Measurements from ENCODE around the gene SV2C. TPM values are rescaled to one million over a fixed set of nuclear protein-coding genes. Genes with fewer than 3 reads are reported as not detected.

The SV2C gene
- total and polyA plus RNA-seq, 2 of the 13 experiments (the other 11 are each of a cell fraction or from before 2014, with no cell fraction given) = not detected

DNA sequence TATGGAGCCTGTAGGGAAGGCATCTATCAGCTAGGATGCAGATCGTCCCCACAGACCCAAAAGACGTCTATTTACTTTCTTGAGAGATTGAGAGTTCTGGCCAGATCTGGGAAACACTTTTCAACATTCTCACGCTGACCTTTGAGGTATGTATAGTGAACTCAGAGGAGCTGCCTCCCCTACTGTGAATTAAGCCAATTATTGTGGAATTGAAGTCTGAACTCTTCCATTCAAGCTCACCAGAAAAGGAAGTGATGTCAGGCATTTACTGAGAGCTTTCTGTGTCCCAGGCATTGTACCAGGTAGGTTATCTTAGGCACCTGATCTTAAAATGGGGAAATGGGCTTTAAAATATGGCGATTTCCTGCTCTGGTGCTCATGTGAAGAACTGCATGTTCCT is 136.5 kb downstream of the SV2C start (continued):
- TF ChIP-seq ZNF205 (CRISPR knock-in tag; IDR thresholded peaks at IDR 0.05) (no peak), ZNF383 (CRISPR knock-in tag; IDR thresholded peaks at IDR 0.05; ENCODE audit: borderline replicate concordance) (no peak)

DNA sequence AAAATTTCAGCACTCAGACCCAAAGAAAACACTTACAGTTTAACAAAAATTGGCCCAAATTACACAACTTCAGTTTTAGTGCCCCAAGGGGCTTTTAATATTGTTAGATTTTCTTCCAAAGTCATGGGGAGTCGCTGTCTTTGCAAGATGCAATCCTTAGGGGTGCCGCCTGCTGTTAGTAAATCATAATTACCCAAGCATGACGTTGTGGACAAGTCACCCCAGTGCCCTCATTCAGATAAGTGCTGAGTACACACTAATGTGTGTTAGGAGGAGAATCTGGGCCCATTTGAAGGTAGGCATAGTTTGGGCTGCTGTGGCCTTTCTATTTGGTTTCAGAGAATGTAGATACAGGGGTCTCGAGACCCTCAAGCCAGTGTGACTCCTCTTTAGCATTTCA is 138.1 kb downstream of the SV2C start:
- Histone ChIP-seq H3K4me3 (replicated peaks in 1 of 3; ENCODE audit: insufficient read depth in 1 of 3, low read depth in 2 of 3, low read length in 3 of 3) (no peak overlapping the region), H3K9me3 (ENCODE audit: low read length) (no peaks in the 10 kb centered on the region), H2AFZ (ENCODE audit: low read length) (no peak overlapping the region), H3K79me2 (ENCODE audit: insufficient read depth, low read length) (no peaks in the 10 kb centered on the region), H3K9ac (ENCODE audit: insufficient read depth, low read depth, low read length) (no peak overlapping the region), H3K27ac (ENCODE audit: extremely low read length, insufficient read depth, low read length) (no peak overlapping the region), H3K4me1 (ENCODE audit: insufficient read depth, low read length) (no peaks in the 10 kb centered on the region), H3K27me3 (ENCODE audit: control insufficient read depth in 1 of 2, insufficient read depth in 2 of 2, low read length in 2 of 2) (0 out of 5 replicates have a peak, but pooled peaks cover 0 to 3% of the 10 kb centered on the region in 2 experiments), H3K4me2 (ENCODE audit: low read depth, low read length) (no peak overlapping the region), H3K36me3 (replicated peaks in 1 of 2; ENCODE audit: control insufficient read depth in 1 of 2, insufficient read depth in 2 of 2, low read length in 2 of 2) (no peaks in the 10 kb centered on the region), H4K20me1 (ENCODE audit: insufficient read depth, low read length) (no peaks in the 10 kb centered on the region)
- ATAC-seq (no peak), DNase-seq (ENCODE audit: low spot score) (no peak), FAIRE-seq (no peak)
- 5% methylated on average over 3 of the region's 4 CpGs for WGBS (ENCODE audit: low lambda C conversion rate)
- POLR2A ChIA-PET = no interaction called here
- no TSS peak for BruUV-seq (replicated peaks)
- intact Hi-C loops (cut with micrococcal nuclease; ENCODE audit: unreplicated experiment) (no loop called here), in situ Hi-C loops (cut with HindIII; ENCODE audit: extremely low pct_ligation_motif_present, low pct_unique_long_range_greater_than_20kb) (no loop called here)
- CTCF ChIA-PET (ENCODE audit: low intra/inter-chr PET ratio, low total read pairs) = no interaction called here
- TF ChIP-seq SATB2 (CRISPR knock-in tag; IDR thresholded peaks at IDR 0.05) = no peak
- TF ChIP-seq, protein P1, sequence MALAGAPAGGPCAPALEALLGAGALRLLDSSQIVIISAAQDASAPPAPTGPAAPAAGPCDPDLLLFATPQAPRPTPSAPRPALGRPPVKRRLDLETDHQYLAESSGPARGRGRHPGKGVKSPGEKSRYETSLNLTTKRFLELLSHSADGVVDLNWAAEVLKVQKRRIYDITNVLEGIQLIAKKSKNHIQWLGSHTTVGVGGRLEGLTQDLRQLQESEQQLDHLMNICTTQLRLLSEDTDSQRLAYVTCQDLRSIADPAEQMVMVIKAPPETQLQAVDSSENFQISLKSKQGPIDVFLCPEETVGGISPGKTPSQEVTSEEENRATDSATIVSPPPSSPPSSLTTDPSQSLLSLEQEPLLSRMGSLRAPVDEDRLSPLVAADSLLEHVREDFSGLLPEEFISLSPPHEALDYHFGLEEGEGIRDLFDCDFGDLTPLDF (CRISPR knock-in tag; IDR thresholded peaks at IDR 0.05) = no peak
- TF ChIP-seq MAFK (conservative IDR thresholded peaks at IDR 0.05 in 1 of 2, IDR thresholded peaks at IDR 0.05 in 1 of 2; ENCODE audit: low read length in 2 of 2) = 0 out of 4 replicates have a peak, but pooled peaks have one; percentile 20 to 21

DNA sequence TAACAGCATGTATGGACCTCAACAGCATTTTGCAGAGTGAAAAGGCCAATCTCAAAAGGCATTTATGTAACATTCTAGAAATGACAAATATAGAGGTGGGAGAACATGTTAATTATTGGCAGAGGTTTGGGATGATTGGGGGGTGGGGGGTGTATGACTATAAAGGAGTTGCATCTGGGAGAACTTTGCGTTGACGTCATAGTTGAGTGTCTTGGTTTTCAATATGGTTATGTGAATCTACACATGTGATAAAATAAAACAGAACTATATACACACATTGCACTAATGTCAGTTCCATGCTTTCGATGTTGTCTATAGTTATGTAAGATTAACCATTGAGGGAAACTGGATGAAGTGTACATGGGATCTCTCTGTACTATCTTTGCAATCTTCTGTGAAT is 139.1 kb downstream of the SV2C start:
- intact Hi-C loops (cut with micrococcal nuclease; ENCODE audit: unreplicated experiment) = no loop called here
- no peak overlapping the region for H3K9ac ChIP-seq (ENCODE audit: insufficient read depth, low read depth, low read length)
- H3K4me2 ChIP-seq (ENCODE audit: low read depth, low read length) = no peak overlapping the region
- ChIA-PET POLR2A (no interaction called here), CTCF (ENCODE audit: low intra/inter-chr PET ratio, low total read pairs) (no interaction called here)
- no peak overlapping the region for H3K4me3 ChIP-seq (replicated peaks in 1 of 3; ENCODE audit: insufficient read depth in 1 of 3, low read depth in 2 of 3, low read length in 3 of 3)
- H3K79me2 ChIP-seq (ENCODE audit: insufficient read depth, low read length) = no peaks in the 10 kb centered on the region
- no TSS peak for BruUV-seq (replicated peaks)
- no peaks in the 10 kb centered on the region for H3K9me3 ChIP-seq (ENCODE audit: low read length)
- no peaks in the 10 kb centered on the region for H4K20me1 ChIP-seq (ENCODE audit: insufficient read depth, low read length)
- peak; percentile 78 for TF ChIP-seq CREB1 (IDR thresholded peaks at IDR 0.05)
- no peak for TF ChIP-seq CREB1 (CRISPR knock-in tag; IDR thresholded peaks at IDR 0.05)
- TF ChIP-seq HOXA7 (CRISPR knock-in tag; IDR thresholded peaks at IDR 0.05) = no peak
- peak; percentile 84 for TF ChIP-seq ATF7 (IDR thresholded peaks at IDR 0.05)
- no peak for TF ChIP-seq ATF7 (CRISPR knock-in tag; IDR thresholded peaks at IDR 0.05)
- H2AFZ ChIP-seq (ENCODE audit: low read length) = no peak overlapping the region
- ATAC-seq (no peak), FAIRE-seq (no peak), DNase-seq (ENCODE audit: low spot score) (no peak)
- no peak overlapping the region for H3K27ac ChIP-seq (ENCODE audit: extremely low read length, insufficient read depth, low read length)
- H3K36me3 ChIP-seq (replicated peaks in 1 of 2; ENCODE audit: control insufficient read depth in 1 of 2, insufficient read depth in 2 of 2, low read length in 2 of 2) = no peaks in the 10 kb centered on the region
- no peaks in the 10 kb centered on the region for H3K27me3 ChIP-seq (ENCODE audit: control insufficient read depth in 1 of 2, insufficient read depth in 2 of 2, low read length in 2 of 2)
- in situ Hi-C loops (cut with HindIII; ENCODE audit: extremely low pct_ligation_motif_present, low pct_unique_long_range_greater_than_20kb) = no loop called here
- WGBS (ENCODE audit: low lambda C conversion rate) = 16% methylated on average over 3 of the region's 3 CpGs
- no peaks in the 10 kb centered on the region for H3K4me1 ChIP-seq (ENCODE audit: insufficient read depth, low read length)
